ENCODE results near the gene PTPRM. TPM values are rescaled to one million over a fixed set of nuclear protein-coding genes. Genes with fewer than 3 reads are reported as not detected.

PTPRM gene
- total RNA-seq, 1 experiment from 2014 or later = 11.1 TPM

DNA sequence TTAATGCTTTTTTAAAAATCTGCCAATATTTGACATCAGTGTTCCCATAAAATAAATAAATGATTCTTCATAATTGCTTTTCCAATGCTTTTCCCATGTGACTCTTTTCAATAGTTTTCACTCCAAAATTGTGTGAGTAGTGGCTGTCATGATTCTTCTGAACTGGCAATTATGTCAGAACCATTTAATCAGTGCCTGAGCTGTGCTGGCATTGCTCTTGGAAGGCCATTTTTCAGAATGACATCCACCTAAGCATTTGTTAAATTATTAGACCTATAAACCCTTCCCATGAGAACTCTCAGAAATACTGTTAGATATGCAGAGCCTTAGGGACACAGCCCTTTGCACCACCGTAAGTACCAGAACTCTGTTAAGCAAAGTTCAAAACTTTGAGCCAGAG, 707.3 kb downstream of the PTPRM start (continued):
- TF ChIP-seq, protein P1, sequence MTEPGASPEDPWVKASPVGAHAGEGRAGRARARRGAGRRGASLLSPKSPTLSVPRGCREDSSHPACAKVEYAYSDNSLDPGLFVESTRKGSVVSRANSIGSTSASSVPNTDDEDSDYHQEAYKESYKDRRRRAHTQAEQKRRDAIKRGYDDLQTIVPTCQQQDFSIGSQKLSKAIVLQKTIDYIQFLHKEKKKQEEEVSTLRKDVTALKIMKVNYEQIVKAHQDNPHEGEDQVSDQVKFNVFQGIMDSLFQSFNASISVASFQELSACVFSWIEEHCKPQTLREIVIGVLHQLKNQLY (CRISPR knock-in tag; IDR thresholded peaks at IDR 0.05) = no peak
- TF ChIP-seq ZNF396 (CRISPR knock-in tag; IDR thresholded peaks at IDR 0.05; ENCODE audit: borderline replicate concordance) (no peak), CREB1 (CRISPR knock-in tag; IDR thresholded peaks at IDR 0.05) (no peak), NFE2L1 (CRISPR knock-in tag; IDR thresholded peaks at IDR 0.05) (no peak), KAT7 (CRISPR knock-in tag; IDR thresholded peaks at IDR 0.05; ENCODE audit: borderline replicate concordance) (no peak), GTF2I (CRISPR knock-in tag; conservative IDR thresholded peaks at IDR 0.05) (no peak), GRHL2 (CRISPR knock-in tag; IDR thresholded peaks at IDR 0.05; ENCODE audit: insufficient replicate concordance, severe bottlenecking) (no peak)
- TF ChIP-seq, protein P2, sequence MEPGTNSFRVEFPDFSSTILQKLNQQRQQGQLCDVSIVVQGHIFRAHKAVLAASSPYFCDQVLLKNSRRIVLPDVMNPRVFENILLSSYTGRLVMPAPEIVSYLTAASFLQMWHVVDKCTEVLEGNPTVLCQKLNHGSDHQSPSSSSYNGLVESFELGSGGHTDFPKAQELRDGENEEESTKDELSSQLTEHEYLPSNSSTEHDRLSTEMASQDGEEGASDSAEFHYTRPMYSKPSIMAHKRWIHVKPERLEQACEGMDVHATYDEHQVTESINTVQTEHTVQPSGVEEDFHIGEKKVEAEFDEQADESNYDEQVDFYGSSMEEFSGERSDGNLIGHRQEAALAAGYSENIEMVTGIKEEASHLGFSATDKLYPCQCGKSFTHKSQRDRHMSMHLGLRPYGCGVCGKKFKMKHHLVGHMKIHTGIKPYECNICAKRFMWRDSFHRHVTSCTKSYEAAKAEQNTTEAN (CRISPR knock-in tag; IDR thresholded peaks at IDR 0.05) = no peak
- TF ChIP-seq, protein P3, sequence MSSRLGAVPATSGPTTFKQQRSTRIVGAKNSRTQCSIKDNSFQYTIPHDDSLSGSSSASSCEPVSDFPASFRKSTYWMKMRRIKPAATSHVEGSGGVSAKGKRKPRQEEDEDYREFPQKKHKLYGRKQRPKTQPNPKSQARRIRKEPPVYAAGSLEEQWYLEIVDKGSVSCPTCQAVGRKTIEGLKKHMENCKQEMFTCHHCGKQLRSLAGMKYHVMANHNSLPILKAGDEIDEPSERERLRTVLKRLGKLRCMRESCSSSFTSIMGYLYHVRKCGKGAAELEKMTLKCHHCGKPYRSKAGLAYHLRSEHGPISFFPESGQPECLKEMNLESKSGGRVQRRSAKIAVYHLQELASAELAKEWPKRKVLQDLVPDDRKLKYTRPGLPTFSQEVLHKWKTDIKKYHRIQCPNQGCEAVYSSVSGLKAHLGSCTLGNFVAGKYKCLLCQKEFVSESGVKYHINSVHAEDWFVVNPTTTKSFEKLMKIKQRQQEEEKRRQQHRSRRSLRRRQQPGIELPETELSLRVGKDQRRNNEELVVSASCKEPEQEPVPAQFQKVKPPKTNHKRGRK (CRISPR knock-in tag; IDR thresholded peaks at IDR 0.05; ENCODE audit: borderline replicate concordance) = no peak

DNA sequence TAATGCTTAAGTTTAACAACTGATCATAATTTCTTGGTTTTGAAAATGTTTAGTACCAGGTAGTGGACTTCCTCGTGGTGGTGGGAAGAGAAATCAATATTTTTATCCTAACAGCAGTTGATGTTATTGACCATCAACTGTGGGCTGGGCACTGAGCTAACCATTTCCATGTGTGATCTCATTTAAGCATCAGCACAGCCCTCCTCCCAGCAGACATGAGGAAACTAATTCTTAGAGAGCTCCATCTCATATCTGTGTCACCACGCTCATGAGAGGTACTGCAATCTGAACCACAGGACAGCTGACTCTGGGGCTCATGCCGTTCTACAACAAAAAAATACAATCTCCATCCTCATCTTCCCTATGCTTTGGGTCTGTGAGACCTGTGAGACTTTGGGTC, 709.3 kb downstream of the PTPRM start:
- Mint-ChIP-seq H3K36me3 (no peaks in the 10 kb centered on the region), H3K27ac (no peak overlapping the region), H3K4me1 (peaks cover 15% of the 10 kb centered on the region), H3K4me3 (no peak overlapping the region), H3K27me3 (ENCODE audit: low read depth) (no peaks in the 10 kb centered on the region), H3K9me3 (no peaks in the 10 kb centered on the region)
- TF ChIP-seq ZNF416 (CRISPR knock-in tag; IDR thresholded peaks at IDR 0.05) = no peak
- TF ChIP-seq PRRX2 (CRISPR knock-in tag; IDR thresholded peaks at IDR 0.05) = no peak
- DNase-seq (ENCODE audit: low spot score) = no peak
- POLR2A ChIA-PET = no interaction called here
- no peak for ATAC-seq
- CTCF ChIA-PET = no interaction called here

DNA sequence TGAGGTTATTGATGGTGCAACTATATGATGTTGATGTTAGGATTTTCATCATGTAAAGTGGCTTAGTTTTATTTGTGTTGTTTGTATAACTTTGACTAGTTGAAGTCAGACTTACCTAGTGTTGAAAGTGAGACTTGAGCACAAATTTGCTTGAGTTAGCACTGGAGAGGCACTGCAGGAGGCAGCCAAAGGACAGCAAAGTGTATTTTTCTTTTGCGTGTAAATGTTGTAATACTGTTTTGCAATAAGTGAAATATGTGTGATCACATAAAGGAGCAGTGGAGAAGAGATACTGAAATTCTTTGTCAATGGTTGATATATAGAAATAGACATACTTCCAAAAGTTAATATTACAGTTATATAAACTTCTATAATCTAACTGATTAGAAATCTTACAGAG, 710.2 kb downstream of the PTPRM start:
- H3K4me1 Mint-ChIP-seq = peaks cover 15% of the 10 kb centered on the region
- H3K4me3 Mint-ChIP-seq = no peak overlapping the region
- ATAC-seq = no peak
- no peak for DNase-seq (ENCODE audit: low spot score)
- H3K27me3 Mint-ChIP-seq (ENCODE audit: low read depth) = no peaks in the 10 kb centered on the region
- CTCF ChIA-PET = interaction anchor here (1.0 kb wide), 1 partner anchor 172 kb away, joined by 3 read pairs; no protein-coding TSS in a partner anchor
- H3K9me3 Mint-ChIP-seq = 0 out of 2 replicates have a peak, but pooled peaks cover 3% of the 10 kb centered on the region
- H3K27ac Mint-ChIP-seq = no peak overlapping the region
- POLR2A ChIA-PET = no interaction called here
- no peaks in the 10 kb centered on the region for H3K36me3 Mint-ChIP-seq
- TF ChIP-seq, protein P4, sequence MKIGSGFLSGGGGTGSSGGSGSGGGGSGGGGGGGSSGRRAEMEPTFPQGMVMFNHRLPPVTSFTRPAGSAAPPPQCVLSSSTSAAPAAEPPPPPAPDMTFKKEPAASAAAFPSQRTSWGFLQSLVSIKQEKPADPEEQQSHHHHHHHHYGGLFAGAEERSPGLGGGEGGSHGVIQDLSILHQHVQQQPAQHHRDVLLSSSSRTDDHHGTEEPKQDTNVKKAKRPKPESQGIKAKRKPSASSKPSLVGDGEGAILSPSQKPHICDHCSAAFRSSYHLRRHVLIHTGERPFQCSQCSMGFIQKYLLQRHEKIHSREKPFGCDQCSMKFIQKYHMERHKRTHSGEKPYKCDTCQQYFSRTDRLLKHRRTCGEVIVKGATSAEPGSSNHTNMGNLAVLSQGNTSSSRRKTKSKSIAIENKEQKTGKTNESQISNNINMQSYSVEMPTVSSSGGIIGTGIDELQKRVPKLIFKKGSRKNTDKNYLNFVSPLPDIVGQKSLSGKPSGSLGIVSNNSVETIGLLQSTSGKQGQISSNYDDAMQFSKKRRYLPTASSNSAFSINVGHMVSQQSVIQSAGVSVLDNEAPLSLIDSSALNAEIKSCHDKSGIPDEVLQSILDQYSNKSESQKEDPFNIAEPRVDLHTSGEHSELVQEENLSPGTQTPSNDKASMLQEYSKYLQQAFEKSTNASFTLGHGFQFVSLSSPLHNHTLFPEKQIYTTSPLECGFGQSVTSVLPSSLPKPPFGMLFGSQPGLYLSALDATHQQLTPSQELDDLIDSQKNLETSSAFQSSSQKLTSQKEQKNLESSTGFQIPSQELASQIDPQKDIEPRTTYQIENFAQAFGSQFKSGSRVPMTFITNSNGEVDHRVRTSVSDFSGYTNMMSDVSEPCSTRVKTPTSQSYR (CRISPR knock-in tag; IDR thresholded peaks at IDR 0.05) = no peak
- TF ChIP-seq GRHL2 (CRISPR knock-in tag; IDR thresholded peaks at IDR 0.05; ENCODE audit: insufficient replicate concordance, severe bottlenecking) (no peak), ZNF121 (CRISPR knock-in tag; IDR thresholded peaks at IDR 0.05) (no peak), ATF1 (CRISPR knock-in tag; IDR thresholded peaks at IDR 0.05) (no peak), RORB (CRISPR knock-in tag; IDR thresholded peaks at IDR 0.05) (no peak), TEAD1 (CRISPR knock-in tag; IDR thresholded peaks at IDR 0.05) (no peak), ZNF219 (CRISPR knock-in tag; IDR thresholded peaks at IDR 0.05; ENCODE audit: borderline replicate concordance) (no peak), NR1H2 (CRISPR knock-in tag; IDR thresholded peaks at IDR 0.05) (no peak)
- TF ChIP-seq, protein P5, sequence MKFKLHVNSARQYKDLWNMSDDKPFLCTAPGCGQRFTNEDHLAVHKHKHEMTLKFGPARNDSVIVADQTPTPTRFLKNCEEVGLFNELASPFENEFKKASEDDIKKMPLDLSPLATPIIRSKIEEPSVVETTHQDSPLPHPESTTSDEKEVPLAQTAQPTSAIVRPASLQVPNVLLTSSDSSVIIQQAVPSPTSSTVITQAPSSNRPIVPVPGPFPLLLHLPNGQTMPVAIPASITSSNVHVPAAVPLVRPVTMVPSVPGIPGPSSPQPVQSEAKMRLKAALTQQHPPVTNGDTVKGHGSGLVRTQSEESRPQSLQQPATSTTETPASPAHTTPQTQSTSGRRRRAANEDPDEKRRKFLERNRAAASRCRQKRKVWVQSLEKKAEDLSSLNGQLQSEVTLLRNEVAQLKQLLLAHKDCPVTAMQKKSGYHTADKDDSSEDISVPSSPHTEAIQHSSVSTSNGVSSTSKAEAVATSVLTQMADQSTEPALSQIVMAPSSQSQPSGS (CRISPR knock-in tag; IDR thresholded peaks at IDR 0.05; ENCODE audit: borderline replicate concordance, low read depth) = no peak
- TF ChIP-seq, protein P6, sequence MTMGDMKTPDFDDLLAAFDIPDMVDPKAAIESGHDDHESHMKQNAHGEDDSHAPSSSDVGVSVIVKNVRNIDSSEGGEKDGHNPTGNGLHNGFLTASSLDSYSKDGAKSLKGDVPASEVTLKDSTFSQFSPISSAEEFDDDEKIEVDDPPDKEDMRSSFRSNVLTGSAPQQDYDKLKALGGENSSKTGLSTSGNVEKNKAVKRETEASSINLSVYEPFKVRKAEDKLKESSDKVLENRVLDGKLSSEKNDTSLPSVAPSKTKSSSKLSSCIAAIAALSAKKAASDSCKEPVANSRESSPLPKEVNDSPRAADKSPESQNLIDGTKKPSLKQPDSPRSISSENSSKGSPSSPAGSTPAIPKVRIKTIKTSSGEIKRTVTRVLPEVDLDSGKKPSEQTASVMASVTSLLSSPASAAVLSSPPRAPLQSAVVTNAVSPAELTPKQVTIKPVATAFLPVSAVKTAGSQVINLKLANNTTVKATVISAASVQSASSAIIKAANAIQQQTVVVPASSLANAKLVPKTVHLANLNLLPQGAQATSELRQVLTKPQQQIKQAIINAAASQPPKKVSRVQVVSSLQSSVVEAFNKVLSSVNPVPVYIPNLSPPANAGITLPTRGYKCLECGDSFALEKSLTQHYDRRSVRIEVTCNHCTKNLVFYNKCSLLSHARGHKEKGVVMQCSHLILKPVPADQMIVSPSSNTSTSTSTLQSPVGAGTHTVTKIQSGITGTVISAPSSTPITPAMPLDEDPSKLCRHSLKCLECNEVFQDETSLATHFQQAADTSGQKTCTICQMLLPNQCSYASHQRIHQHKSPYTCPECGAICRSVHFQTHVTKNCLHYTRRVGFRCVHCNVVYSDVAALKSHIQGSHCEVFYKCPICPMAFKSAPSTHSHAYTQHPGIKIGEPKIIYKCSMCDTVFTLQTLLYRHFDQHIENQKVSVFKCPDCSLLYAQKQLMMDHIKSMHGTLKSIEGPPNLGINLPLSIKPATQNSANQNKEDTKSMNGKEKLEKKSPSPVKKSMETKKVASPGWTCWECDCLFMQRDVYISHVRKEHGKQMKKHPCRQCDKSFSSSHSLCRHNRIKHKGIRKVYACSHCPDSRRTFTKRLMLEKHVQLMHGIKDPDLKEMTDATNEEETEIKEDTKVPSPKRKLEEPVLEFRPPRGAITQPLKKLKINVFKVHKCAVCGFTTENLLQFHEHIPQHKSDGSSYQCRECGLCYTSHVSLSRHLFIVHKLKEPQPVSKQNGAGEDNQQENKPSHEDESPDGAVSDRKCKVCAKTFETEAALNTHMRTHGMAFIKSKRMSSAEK (CRISPR knock-in tag; IDR thresholded peaks at IDR 0.05; ENCODE audit: borderline replicate concordance) = no peak
- TF ChIP-seq, protein P7, sequence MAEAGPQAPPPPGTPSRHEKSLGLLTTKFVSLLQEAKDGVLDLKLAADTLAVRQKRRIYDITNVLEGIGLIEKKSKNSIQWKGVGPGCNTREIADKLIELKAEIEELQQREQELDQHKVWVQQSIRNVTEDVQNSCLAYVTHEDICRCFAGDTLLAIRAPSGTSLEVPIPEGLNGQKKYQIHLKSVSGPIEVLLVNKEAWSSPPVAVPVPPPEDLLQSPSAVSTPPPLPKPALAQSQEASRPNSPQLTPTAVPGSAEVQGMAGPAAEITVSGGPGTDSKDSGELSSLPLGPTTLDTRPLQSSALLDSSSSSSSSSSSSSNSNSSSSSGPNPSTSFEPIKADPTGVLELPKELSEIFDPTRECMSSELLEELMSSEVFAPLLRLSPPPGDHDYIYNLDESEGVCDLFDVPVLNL (CRISPR knock-in tag; IDR thresholded peaks at IDR 0.05; ENCODE audit: borderline replicate concordance, low read depth) = no peak
